Measurements from ENCODE around the gene NCMAP.
A peak's percentile ranks its signal among the peaks of the same experiment; 100 is the strongest.
"Not testable (repeated sequence)": the region's sequence is repeated elsewhere in the genome, so short reads cannot be mapped to it uniquely, and the experiment has no call there.

NCMAP gene

GRCh38 chr1:24555591-24556413, at the start of gene NCMAP:
Gene NCMAP, plus strand, starts transcription at chr1:24556087. Its CDS starts 39,344 bp downstream, at chr1:24595431.
- DNase-seq (ENCODE audit: insufficient read length, low spot score) (no peak), FAIRE-seq (no peak)
- TF ChIP-seq POLR2A (IDR thresholded peaks at IDR 0.05; ENCODE audit: low read depth, low read length): no peak

- no peak for TF ChIP-seq POLR2A (IDR thresholded peaks at IDR 0.05; ENCODE audit: low read depth, low read length)
- FAIRE-seq (no peak), DNase-seq (ENCODE audit: insufficient read length, low spot score) (no peak)
These were observed 49.1 kb upstream of the NCMAP start for GRCh38 chr1:24506691-24507381.

GRCh38 chr1:24507405-24507804, 48.5 kb upstream of the NCMAP start:
- DNase-seq (ENCODE audit: insufficient read length, low spot score) (no peak), FAIRE-seq (no peak)
- no peak for TF ChIP-seq POLR2A (IDR thresholded peaks at IDR 0.05; ENCODE audit: low read depth, low read length)

GRCh38 chr1:24508911-24509310, 47.0 kb upstream of the NCMAP start:
- DNase-seq (ENCODE audit: insufficient read length, low spot score) (no peak), FAIRE-seq (no peak)
- TF ChIP-seq POLR2A (IDR thresholded peaks at IDR 0.05; ENCODE audit: low read depth, low read length): no peak

- no peak for FAIRE-seq
- no peak for TF ChIP-seq POLR2A (IDR thresholded peaks at IDR 0.05; ENCODE audit: low read depth, low read length)
These were observed 42.2 kb upstream of the NCMAP start for GRCh38 chr1:24513706-24514105.

GRCh38 chr1:24514946-24515345, 40.9 kb upstream of the NCMAP start:
- no peak for TF ChIP-seq POLR2A (IDR thresholded peaks at IDR 0.05; ENCODE audit: low read depth, low read length)
- FAIRE-seq (no peak), DNase-seq (ENCODE audit: insufficient read length, low spot score) (no peak)

More at GRCh38 chr1:24513706-24514105, 42.2 kb upstream of the NCMAP start:
- no peak for DNase-seq (ENCODE audit: insufficient read length, low spot score)

- FAIRE-seq: peak; percentile 98
- DNase-seq (ENCODE audit: insufficient read length, low spot score): peak; percentile 76
These were observed 40.1 kb upstream of the NCMAP start for GRCh38 chr1:24515671-24516209.

- DNase-seq (ENCODE audit: insufficient read length, low spot score): no peak
- FAIRE-seq: no peak
- no peak for TF ChIP-seq POLR2A (IDR thresholded peaks at IDR 0.05; ENCODE audit: low read depth, low read length)
These were observed 39.4 kb upstream of the NCMAP start for GRCh38 chr1:24516506-24516905.

GRCh38 chr1:24517898-24518297, 38.0 kb upstream of the NCMAP start:
- FAIRE-seq (no peak), DNase-seq (ENCODE audit: insufficient read length, low spot score) (no peak)
- TF ChIP-seq POLR2A (IDR thresholded peaks at IDR 0.05; ENCODE audit: low read depth, low read length): no peak

GRCh38 chr1:24520282-24520681, 35.6 kb upstream of the NCMAP start:
- not testable (repeated sequence) for FAIRE-seq

GRCh38 chr1:24525606-24526005, 30.3 kb upstream of the NCMAP start:
- FAIRE-seq: no peak
- no peak for DNase-seq (ENCODE audit: insufficient read length, low spot score)
- no peak for TF ChIP-seq POLR2A (IDR thresholded peaks at IDR 0.05; ENCODE audit: low read depth, low read length)

More at GRCh38 chr1:24520282-24520681, 35.6 kb upstream of the NCMAP start:
- not testable (repeated sequence) for DNase-seq (ENCODE audit: insufficient read length, low spot score)

GRCh38 chr1:24526045-24526444, 29.8 kb upstream of the NCMAP start:
- FAIRE-seq: no peak
- no peak for TF ChIP-seq POLR2A (IDR thresholded peaks at IDR 0.05; ENCODE audit: low read depth, low read length)
- DNase-seq (ENCODE audit: insufficient read length, low spot score): no peak

GRCh38 chr1:24526940-24527542, 28.8 kb upstream of the NCMAP start:
- DNase-seq (ENCODE audit: insufficient read length, low spot score) (no peak), FAIRE-seq (no peak)
- TF ChIP-seq POLR2A (IDR thresholded peaks at IDR 0.05; ENCODE audit: low read depth, low read length): no peak

GRCh38 chr1:24528744-24529143, 27.1 kb upstream of the NCMAP start:
- FAIRE-seq (no peak), DNase-seq (ENCODE audit: insufficient read length, low spot score) (no peak)
- no peak for TF ChIP-seq POLR2A (IDR thresholded peaks at IDR 0.05; ENCODE audit: low read depth, low read length)

- not testable (repeated sequence) for DNase-seq (ENCODE audit: insufficient read length, low spot score); FAIRE-seq
These were observed 26.6 kb upstream of the NCMAP start for GRCh38 chr1:24529292-24529691.
